ENCODE results near the gene FAM111B.
"Not testable (repeated sequence)": the region's sequence is repeated elsewhere in the genome, so short reads cannot be mapped to it uniquely, and the experiment has no call there.

The FAM111B gene, protein sequence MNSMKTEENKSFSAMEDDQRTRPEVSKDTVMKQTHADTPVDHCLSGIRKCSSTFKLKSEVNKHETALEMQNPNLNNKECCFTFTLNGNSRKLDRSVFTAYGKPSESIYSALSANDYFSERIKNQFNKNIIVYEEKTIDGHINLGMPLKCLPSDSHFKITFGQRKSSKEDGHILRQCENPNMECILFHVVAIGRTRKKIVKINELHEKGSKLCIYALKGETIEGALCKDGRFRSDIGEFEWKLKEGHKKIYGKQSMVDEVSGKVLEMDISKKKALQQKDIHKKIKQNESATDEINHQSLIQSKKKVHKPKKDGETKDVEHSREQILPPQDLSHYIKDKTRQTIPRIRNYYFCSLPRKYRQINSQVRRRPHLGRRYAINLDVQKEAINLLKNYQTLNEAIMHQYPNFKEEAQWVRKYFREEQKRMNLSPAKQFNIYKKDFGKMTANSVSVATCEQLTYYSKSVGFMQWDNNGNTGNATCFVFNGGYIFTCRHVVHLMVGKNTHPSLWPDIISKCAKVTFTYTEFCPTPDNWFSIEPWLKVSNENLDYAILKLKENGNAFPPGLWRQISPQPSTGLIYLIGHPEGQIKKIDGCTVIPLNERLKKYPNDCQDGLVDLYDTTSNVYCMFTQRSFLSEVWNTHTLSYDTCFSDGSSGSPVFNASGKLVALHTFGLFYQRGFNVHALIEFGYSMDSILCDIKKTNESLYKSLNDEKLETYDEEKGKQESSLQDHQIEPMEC

DNA sequence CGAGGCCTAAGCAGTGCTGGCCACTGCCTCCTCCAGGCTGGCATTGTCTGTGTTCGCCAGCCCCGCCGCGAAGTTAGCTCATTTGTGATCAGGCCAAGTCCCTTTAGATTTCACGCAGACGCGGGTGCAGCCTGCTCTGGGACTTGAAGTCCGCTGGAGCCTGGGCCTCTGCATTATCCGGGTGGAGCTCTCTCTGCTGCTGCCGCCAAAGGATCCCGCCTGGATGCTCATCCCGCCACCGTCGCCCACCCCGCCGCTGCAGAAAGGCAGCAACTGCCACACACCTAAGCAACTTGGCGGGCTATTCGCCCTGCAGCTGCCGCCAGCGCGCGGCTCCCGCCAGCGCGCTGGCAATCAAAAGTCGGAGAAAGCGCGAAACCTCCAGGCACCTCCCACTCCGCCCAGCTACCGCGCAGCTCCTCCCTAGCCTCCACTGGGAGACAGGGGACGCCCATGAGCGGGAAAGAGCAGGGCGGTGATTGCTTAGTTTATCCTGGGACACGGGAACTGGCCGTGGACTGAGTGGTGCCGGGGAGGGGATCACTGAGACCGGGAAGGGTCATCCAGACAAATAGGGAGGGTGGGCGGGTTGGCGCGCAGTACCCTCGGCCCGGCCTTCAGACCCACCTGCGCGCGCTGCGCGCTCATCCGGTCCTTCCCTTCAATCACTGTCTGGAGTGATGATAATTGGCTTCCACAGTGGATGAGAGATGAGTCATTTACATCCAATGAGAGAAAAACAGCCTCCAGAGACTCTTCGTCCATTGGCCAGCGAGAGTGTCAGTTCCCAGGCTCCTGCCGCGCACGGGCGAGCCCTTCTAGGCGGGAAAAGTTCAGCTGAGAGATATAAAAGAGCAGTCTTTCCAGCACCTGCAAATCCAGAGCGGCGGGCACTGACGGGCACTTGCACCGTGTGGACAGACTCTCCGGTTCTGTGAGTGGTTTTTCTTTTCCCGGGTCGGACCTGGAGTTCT, at the start of gene FAM111B:
Gene FAM111B, plus strand, starts transcription at position 875 of the 974 bp plus-strand sequence. CDS start 2,389 bp downstream, outside the sequence.
- peak in 52 of 56 donors; percentile 11 to 87 (median 64) for DNase-seq

DNA sequence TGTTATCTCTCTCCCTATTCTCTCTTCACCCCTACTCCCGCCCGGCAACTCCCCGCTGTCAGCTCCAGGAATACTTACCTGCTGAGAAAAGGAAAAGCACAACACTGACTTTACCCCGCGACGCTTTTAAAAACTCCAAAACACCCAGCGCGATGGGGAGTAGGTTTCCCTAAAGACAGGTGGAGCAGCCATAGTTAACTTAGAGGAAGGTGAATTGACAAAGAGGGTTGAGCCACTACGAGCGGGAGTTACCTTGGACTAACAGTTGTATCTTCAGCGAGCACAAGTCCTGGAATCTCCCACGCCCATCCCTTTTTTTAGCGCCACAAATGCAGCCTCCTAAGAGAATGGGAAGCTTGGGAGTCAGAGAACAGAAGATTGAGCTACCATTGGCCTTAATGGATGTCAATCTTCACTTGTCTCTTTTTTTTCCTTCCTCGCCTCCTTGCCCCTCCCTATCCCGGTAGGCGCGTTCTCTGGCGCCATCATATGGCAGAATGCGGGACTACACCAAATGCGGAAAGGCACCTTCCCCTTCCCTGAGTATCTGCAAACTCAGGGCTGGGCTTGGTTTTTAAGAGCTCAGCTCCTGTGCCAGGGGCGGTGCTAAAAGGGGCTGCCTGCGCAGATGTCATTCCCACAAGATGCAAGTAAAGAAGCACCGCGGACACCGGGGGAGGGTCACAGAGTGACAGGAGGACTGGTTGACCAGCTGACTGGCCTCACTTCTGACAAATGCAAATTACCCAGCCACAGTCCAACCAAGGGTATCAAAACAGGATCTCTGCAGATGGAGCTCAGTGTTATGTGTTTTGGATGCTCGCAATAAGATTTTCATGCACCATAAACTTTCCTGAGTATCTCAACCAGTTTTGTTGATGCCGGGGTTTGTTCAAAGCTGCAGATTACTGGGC, 48.7 kb upstream of the FAM111B start:
- peak in 42 of 56 donors; percentile 4 to 70 (median 28) for DNase-seq

DNA sequence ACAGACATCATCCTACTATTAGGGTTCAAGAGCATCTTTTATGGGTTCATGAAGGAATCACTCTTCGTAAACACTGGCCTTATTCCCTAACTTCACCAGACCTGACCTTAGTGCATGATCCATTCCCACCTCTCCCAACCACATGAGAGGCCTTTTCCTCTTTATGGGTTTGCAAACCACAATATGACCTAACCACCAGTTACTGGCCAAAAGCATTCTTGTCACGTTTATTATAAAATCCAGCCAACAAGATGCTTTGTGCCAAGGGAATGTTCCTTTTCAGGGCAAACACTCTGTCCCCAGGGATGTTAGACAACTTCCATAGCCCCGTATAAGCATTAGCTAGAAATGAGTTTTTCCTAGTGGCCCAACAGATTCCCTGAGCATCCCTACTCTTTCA, 46.9 kb upstream of the FAM111B start:
- DNase-seq = not testable (repeated sequence)

DNA sequence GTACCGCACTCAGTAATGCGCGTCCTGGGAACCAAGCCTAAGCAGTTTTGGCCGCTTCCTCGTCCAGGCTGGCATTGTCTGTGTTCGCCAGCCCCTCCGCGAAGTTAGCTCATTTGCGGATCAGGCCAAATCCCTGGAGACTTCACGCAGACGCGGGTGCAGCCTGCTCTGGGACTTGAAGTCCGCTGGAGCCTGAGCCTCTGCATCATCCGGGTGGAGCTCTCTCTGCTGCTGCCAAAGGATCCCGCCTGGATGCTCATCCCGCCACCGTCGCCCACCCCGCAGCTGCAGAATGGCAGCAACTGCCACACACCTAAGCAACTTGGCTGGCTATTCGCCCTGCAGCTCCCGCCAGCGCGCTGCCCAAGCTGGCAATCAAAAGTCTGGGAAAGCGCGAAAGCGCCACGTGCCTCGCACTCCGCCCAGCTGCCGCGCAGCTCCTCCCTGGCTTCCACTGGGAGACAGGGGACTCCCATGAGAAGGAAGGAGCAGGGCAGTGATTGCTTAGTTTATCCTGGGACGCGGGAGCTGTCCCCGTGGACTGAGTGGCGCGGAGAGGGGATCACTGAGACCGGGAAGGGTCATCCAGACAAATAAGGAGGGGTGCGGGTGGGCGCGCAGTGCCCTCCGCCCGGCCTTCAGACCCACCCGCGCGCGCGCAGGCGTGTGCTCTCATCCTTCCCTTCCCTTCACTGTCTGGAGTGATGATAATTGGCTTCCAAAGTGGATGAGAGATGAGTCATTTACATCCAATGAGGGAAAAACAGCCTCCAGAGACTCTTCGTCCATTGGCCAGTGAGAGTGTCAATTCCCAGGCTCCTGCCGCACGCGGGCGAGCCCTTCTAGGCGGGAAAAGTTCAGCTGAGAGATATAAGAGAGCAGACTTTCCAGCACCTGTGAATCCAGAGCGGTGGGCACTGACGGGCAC, 44.2 kb upstream of the FAM111B start:
- peak in 1 of 56 donors; percentile 4 for DNase-seq

- DNase-seq = not testable (repeated sequence)
These were observed 42.9 kb upstream of the FAM111B start for GRCh38 chr11:59063996-59064727.

- DNase-seq = no peak
These were observed 38.0 kb upstream of the FAM111B start for GRCh38 chr11:59069087-59069486.

DNA sequence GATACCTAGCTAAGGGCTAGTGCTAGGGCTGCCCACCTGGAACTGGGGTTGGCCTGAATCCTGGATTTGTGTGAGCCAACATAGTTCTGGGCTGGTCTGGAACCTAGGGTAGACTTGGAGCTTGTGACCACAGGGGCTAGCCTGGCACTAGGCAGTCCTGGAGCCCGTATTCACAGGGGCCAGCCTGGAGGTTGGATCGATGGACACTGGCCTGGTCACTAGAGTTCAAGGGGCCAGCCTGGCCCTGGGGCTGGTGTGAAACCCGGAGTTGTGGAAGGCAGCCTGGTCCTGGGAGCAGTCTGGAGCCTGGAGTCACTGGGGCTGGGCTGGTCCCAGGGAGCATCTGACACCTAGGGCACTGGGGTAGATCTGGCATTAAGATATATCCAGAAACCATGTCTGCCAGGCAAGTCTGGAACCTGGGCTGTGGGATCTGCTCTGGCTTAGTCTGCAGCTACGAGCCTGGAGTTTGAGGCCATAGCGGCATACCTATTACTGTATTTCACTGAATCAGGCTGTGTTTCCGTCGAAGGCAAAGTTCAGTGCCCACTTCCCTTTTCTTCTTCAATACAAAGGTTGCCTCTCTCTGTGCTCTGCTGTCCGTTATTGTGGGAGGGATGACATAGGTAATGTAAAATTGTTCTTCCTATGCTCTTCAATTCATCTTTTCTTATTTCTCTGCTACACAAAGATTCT, 30.0 kb upstream of the FAM111B start:
- DNase-seq = no peak

DNA sequence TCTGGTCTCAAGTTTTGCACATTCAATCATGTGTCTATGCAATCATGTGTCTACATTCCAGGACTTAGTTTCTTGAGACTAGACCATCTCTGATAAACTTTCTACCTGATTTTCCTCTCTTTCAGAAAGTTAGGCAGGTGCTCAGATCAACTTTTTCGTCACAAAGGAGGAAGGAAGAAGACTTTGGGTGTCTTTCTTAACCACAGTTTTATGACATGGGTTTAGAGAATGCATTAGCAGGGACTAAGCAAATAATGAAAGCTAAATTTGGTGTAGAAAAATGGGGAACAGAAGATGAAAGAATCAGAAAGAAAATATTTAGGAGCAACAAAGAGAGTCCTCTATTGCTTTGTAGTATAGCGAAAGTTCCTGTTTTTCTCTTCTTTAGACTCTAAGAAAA, 28.6 kb upstream of the FAM111B start:
- DNase-seq = no peak

GRCh38 chr11:59079086-59079485, 28.0 kb upstream of the FAM111B start:
- no peak for DNase-seq

DNA sequence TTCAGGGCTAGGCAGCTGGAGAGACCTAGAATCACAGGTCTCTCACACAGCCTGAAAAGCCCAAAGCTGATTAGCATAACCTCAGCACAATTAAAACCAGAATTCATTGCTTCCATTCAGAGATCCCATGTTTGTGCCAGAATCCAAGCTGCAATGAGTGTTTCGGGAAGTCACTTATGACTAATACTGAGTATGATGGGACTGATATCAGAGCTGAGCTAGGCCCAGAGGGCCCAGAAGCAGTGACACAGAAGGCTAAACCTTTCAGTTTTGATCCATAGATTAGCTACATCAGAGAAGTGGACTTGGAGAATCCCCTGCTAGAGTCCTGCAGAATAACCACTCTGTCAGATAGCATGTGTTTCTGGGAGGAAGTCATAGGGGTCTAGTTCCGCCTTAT, 26.6 kb upstream of the FAM111B start:
- not testable (repeated sequence) for DNase-seq

DNA sequence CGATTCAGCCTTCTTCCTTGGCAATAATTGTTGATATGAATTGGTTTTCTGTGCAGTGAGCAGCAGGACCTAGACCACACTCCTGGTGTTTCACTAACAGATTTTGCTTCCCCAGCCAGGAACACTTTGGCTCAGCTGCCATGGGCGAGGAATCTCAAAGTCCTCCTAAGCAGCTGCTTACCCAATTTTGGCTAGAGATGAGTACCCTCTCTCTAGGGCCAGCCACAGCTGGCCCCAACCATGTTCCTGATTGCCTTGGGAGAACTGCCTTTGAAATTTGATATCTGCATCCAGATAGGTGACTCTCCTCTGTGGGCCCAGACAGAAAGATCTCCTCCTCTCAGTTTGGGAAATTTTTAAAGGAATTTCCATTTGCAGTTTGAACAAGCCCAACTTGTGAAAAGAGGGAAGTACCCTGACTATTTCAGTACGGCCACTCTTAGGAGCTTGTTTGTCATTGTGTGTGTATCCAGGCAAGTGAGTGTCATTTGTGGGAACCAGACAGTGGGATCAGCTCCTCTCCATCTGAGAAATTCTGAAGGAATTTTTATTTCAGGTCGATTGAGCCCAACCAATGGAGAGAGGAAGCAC, 25.5 kb upstream of the FAM111B start:
- not testable (repeated sequence) for DNase-seq

- not testable (repeated sequence) for DNase-seq
These were observed 21.0 kb upstream of the FAM111B start, which contains the start of gene GLYATL1B for GRCh38 chr11:59086007-59086406. Gene GLYATL1B, plus strand, starts transcription at chr11:59086307. Its CDS starts 0 bp downstream, at chr11:59086307.

GRCh38 chr11:59088162-59088561, 18.9 kb upstream of the FAM111B start:
- no peak for DNase-seq

GRCh38 chr11:59093576-59093975, 13.5 kb upstream of the FAM111B start:
- not testable (repeated sequence) for DNase-seq

DNA sequence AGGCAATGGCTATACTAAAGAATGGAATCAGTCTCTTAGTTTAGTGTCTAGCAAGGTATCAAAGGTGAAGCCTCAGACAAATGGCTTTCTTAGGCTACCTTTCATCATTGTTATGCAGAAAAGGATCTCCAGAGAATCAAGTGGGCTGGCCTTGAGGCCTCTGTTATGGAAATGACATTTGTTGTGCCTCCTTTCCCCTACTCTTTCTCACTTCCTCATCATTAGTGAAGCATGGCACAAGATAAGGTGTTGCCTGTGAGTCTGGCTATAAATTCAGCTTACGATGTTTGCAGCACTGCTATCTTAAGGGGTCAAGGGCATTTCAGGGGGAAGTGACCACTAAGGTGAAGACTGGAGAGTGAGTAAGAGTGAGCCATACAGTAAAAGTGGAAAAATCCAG, 11.8 kb upstream of the FAM111B start:
- DNase-seq = not testable (repeated sequence)

GRCh38 chr11:59095972-59096575, 11.0 kb upstream of the FAM111B start:
- DNase-seq = not testable (repeated sequence)
